ENCODE results near the gene SPAG9.
"Not testable (repeated sequence)": the region's sequence is repeated elsewhere in the genome, so short reads cannot be mapped to it uniquely, and the experiment has no call there.

The SPAG9 gene

DNA sequence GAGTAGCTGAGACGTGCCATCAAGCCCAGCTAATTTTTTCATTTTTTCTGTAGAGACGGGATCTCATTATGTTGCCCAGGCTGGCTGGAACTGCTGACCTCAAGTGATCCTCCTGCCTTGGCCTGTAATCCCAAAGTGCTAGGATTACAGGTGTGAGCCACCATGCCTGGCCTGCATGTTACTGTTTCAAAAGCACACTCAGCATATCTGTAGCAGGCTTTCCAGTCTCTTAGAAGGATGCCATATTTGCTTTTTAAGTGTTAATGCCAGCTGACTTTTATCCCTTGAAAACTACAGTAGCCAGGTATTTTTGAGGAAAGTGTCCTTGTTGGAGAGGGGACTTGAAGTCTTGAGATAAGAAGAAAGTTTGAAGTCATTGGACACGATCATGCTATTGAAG lies 15.3 kb upstream of the SPAG9 start:
- no peak for DNase-seq

DNA sequence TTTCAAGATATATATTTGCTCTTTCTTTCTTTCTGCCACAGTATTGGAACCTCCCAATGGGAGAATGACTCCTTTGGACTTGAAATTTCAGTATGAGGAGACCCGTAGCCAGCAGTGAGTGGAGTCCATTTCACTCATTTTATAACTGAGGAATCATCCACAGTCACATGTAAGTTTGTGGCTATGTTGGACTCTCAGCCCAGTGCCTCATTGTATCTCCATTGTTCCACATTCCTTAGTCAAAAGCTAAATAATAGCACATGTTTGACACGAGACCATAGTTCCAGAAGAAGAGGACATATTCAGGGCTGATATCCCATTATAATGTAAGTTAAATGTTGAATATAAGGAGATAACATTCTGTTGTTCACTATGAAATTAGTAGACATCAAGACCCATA lies 12.7 kb upstream of the SPAG9 start:
- DNase-seq: no peak

DNA sequence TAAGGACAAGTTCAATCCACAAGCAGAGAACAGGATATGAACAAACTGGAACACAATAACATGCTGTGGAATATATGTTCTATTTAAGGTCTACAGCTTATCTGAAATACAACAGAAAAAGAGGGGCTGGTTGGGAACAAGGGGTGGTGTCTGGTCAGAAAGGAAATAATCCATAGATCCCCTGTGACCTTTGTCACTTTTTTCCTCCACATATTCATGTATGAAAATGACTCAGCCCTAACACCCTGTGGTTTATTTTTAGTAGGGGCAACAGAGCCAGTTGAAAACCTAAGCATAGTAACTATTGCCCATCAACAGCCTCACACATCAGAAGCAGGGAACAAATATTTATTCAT lies 12.3 kb upstream of the SPAG9 start:
- no peak for DNase-seq

DNA sequence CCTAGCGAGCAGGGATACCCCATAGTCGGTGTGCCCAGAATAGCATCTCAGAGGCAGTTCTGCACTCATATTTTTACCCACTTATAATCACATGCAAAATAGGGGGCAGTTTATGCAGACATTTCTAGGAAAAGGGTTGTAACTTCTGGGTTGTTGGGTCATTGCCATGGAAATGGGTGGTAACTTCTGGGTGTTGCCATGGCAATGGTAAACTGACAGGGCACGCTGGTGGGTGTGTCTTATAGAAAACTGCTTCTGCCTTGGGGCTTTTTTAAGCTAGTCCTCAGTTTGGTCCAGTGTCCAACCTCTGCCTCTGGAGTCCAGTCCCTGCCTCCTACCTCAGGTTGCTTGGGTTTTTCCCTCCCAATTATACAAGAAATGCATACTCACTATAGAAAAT lies 7.4 kb upstream of the SPAG9 start:
- peak; percentile 81 for DNase-seq

DNA sequence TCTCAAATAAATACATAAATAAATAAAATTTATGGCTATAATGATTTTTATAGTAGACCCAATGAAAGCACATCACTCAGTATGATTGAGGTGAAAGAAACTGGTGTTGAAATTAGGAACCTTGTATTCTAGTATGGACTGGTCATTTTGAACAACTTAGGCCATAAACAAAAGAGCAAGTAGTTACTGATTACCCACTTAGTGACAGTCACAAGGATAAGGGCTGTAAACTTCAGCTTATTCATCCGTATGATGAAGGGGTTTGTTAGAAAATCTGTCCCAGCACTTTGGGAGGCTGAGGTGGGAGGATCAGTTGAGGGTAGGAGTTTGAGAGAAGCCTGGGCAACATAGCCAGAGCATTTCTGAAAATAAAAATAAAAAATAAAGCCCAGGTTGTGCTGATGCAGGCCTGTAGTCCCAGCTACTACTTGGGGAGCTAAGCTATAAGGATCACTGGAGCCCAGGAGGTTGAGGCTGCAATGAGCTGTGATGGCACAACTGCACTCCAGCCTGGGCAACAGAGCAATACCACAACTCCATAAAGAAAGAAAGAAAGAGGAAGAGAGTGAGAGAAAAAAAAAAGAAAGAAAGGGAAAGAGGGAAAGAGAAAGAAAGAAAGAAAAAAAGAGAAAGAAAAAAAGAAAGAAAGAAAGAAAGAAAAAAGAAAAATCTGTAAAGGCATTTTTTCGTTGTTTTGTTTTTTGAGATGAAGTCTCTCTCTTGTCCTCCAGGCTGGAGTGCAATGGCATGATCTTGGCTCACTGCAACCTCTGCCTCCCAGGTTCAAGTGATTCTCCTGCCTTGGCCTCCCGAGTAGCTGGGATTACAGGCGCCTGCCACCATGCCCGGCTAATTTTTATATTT lies 4.2 kb upstream of the SPAG9 start:
- DNase-seq: no peak

DNA sequence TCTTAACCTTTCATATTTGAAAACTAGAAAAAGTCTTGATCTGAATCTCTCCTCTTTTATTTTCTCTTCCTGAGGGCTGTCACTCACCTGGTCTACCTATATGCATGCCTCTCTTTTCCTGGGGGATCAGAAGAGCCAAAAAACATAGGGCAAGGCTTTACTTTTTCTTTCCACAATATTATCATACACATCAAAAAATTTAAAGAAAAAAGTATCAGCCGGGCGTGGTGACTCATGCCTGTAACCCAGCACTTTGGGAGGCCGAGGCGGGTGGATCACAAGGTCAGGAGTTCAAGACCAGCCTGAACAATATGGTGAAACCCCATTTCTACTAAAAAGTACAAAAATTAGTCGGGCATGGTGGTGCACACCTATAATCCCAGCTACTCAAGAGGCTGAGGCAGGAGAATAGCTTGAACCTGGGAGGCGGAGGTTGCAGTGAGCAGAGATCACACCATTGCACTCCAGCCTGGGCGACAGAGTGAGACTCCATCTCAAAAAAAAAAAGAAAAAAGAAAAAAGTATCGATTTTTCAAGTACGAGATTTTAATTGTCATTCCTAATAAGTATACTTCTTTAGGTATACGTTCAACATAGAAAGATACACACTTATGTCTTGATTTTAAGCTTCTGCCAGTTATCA lies 1.9 kb upstream of the SPAG9 start:
- DNase-seq: not testable (repeated sequence)

DNA sequence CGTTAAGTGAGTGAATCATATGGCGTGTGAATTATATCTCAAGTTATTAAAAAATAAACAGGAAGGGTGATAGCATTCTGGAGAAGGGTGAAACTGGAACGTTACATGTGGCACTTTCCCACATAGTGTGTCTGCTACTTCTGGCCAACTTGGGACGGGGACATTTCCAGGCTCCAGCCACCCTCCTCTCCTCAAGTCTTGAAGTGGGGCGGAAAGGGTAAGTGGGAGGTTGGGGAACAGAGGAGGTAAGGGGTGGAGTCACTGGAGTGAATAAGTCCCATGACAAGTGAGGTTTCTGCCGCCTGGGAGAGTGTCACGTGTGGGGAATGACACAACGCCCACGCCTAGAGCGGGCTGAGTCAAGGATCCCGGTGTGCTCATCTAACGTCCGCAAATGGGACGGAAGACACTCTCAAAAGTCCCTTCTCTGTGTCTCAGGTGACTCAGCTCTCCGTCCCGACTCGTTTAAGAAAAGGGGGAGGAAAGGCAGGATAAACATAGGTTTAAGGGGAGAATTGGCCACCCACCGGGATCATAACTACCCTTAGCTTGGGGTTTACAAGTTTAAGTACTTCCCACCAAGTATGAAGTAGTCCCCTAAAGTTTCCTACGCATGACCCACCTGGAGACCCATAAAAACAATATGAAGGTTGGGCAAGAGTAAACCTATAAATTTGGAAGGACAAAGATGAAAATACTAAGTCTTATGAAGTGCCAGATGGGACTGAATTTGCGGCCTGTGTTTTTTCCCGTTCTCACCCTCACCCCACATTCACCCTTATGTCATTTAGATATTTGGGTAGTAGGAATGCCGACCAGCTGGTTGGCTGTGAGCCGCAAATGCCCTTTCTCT lies 1.2 kb upstream of the SPAG9 start:
- peak; percentile 96 for DNase-seq

DNA sequence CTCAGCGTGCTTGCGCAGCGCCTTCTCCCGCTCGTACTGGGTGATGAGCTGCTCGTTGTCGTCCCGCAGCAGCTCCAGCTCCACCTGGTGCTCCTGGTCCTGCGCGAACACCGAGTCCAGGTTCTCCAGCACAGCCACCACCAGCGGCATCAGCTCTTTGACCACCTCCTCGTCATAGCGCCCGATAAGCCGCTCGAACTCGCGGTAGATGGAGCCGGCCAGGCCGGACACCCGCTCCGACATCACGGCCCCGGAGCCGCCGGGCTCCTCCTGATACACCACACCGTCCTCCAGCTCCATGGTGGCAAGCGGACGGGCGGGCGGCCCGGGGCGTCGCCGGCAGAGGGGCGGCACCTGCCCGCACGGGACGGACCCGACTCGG lies 320 bp downstream of the SPAG9 start:
- peak; percentile 57 for DNase-seq

DNA sequence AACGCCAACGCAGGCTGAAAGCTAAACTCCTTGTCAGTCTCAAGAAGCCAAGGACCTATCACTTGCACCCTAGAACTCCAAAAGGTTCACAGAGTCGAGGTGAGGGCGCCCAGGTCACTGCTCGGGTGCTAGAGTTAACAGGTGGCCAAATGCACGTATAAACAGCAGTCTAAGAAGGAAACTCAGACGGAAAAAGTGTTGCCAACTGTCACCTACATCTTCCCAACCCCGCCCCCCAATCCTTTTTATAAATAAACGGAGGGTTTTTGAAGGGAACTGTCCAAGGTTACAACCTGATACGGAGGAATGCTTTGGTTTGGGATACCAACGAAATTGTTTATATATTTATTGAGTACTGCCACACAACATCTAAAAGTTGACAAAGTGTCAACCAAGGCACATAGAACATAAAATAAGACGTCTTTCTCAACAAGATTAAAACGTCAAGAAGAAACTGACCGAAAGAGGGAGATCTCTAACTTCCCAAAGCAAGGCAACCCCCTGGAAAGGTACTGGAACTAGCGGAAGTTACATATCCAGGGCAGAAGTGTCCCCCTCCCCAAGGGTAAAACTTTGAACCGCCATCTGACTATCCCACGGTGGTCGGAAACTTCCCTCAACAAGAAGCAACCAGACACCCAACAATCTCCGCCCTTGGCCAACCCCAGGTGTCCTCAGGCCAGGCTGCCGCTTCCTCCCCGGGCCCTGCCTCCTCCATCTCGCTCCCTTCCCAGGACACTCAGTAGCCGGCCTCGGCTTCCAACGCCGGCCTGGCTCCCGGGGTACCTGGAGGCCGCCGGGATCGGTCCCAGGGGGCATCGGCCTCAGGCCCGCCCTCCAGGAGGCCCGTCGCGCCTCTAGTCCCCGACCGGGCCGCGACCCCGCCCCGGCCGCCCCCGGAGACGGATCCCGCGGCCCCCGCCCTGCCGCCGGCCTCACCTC lies 982 bp downstream of the SPAG9 start:
- DNase-seq: peak; percentile 73

DNA sequence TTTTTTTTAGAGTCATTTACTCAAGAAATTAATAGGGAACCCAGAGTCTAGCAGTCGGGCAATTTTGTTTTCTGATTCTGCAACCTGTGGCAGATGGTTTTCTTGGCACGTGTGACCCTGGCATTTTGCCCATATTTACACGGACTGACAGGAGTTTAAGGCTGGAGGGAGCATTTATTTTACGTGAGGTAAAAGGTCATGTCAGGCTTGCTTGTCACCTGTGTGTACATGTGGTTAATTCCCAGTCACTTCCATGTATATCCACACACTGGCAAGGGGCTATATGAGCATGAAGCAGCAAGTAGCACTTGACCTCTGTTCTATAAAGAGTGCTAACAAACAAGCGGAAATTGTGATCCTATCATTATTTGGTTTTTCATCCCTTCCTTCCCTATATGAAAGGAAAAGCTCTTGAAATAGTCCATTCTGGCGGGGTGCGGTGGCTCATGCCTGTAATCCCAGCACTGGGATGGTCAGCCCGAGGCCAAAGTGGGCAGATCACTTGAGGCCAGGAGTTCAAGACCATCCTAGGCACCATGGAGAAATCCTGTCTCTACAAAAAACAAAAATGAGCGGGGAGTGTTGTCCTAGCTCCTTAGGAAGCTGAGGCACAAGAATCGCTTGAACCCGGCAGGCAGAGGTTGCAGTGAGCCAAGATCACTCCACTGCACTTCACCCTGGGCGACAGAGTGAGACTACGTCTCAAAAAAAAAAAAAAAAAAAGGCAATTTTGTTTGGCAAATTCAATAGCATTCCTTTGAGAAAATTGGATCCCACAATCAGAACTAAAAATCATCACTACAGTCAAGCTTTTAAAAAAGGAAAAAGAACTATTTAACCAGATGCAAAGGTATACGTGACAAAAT lies 2.1 kb downstream of the SPAG9 start:
- DNase-seq: peak; percentile 65

DNA sequence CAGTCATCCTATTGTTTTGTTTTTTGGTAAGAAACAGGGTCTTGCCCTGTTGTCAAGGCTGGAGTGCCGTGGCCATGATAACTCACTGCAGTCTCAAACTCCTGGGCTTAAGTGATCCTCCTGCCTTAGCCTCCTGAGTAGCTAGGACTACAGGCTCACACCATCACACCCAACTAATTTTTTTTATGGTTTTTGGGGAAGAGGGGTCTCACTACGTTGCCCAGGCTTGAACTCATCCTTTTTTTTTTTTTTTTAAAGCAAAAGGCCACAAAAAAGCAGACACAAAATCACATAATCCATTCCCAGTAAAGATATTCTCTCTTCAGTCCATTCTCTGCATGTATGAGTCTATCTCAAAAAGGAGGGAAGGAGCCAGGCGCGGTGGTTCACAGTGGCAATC lies 5.5 kb downstream of the SPAG9 start:
- DNase-seq: no peak

DNA sequence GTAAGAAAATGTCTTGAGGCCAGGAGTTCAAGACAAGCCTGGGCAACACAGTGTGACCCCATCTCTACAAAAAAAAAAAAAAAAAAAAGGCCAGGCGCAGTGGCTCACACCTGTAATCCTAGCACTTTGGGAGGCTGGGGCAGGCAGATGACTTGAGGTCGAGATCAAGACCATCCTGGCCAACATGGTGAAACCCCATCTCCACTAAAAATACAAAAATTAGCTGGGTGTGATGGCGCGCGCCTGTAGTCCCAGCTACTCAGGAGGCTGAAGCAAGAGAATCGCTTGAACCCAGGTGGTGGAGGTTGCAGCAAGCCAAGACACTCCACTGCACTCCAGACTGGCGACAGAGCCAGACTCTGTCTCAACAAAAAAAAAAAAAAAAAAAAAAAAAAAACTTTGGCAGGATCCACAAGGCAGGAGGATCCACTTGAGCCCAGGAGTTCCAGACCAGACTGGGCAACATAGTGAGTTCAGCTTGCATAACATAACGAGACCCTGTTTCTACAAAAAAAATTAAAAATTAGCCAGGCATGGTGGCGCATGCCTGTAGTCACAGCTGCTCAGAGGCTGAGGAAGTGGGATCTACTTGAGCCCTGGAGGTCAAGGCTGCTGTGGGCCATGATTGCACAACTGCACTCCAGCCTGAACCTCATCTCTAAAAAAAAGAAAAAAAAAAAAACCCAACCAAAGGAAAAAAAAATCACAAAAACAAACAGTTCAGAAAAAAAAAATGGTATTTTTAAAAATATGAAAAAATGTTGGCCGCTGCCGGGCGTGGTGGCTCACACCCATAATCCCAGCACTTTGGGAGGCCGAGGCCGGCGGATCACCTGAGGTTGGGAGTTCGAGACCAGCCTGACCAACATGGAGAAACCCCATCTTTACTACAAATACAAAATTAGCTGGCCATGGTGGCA lies 8.1 kb downstream of the SPAG9 start:
- peak; percentile 79 for DNase-seq

DNA sequence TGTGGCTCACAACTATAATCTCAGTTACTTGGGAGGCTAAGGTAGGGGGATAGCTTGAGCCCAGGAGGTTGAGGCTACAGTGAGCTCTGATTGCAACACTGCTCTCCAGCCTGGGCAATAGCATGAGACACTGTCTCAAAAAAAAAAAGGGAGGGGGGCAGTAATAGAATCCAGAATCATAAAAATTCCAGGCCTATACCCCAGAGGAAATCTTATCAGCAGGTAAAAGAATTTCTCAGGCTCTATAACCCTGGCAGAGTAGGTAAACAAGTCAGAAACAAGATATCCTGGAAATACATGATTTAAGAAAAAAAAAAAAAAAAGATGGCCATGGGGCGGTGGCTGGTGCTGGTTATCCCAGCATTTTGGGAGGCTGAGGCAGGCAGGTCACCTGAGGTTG lies 12.9 kb downstream of the SPAG9 start:
- no peak for DNase-seq

DNA sequence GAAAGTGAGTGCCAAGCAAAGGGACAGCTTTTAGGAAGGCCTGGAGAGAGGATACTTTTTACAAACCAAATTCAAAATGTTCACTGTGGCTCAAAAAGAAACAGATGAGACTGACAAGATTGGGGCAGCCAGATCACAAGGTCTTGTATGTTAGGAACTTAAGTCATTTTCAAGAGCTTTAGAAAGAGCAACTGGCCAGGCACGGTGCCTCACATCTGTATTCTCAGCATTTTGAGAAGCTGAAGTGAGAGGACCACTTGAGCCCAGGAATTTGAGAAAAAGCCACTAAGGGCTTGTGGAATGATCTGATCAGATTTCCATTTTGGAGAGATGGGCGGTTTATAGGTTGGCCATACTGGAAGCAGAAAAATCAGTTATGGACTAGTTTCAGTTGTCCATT lies 17.2 kb downstream of the SPAG9 start:
- no peak for DNase-seq

DNA sequence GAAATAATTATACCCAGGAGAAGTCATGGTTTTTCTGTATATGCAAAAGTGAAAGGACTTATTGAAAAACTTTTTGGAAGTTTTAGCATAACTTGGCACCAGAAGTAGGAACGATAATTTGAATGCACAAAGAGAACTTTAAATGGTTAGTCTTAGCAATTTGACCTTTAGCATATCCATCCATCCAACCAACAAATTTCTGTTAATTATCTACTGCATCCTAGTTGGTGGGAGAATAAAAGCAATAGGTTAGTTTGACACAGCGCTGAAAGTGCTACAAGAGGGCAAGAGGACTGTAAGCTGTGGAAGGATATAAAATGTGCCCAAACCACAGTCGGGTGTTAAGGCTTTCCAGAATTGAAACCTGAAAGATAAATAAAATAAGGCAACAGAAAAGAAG lies 17.6 kb downstream of the SPAG9 start:
- DNase-seq: no peak

DNA sequence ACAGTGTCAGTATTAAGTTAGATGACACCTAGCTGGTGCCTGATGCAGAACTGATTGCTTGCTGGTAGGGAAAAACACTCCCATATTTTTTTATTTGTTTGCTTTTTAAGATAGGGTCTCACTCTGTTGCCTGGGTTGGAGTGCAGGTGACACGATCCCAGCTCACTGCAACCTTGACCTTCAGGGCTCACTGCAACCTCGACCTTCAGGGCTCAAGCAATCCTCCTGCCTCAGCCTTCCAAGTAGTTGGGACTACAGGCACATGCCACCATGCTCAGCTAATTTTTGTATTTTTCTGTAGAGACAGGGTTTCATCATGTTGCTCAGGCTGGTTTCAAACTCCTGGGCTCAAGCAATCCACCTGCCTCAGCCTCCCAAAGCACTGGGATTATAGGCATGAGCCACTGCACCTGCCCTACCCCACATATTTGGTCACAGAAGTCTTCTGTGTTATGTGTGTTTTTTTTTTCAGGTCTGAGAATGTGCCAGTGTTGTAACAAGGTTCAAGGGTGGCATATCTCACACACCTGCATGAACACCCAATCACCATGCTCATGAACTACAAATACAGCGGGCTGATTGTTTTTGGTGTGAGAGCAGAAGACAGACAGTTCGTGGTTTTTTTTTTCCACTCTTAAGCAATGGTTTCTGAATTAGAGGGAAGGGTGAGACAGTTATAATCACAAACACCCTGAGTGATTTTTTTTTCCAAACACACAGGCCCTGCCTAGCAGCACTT lies 22.8 kb downstream of the SPAG9 start:
- DNase-seq: peak; percentile 35

DNA sequence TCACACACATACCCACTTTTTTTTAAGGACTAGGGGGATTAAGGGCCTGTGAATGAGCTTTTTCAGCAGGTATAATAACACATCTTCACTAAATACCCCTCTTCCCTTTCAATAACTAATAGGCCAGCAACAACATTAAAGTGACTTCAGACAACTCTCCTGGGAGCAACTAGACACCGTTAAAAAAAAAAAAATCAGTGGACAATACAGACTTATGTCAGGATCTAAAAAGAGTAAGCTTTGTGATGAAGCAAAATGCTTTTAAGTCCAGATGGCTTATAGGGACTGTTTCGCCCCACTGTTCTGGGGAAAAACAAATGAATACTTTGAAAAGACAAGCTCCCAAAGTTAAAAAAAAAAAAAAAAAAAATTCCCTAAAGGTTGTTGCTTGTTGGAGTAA lies 29.0 kb downstream of the SPAG9 start:
- no peak for DNase-seq

DNA sequence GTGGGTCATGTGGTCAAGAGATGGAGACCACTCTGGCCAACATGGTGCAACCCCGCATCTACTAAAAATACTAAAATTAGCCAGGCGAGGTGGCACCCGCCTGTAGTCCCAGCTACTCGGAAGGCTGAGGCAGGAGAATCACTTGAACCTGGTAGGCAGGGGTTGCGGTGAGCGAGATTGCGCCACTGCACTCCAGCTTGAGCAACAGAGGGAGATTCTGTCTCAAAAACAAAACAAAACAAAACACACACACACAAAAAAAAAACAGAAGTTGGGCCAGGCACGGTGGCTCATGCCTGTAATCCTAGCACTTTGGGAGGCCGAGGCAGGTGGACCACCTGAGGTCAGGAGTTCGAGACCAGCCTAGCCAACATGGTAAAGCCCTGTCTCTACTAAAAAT lies 31.8 kb downstream of the SPAG9 start:
- peak; percentile 37 for DNase-seq

DNA sequence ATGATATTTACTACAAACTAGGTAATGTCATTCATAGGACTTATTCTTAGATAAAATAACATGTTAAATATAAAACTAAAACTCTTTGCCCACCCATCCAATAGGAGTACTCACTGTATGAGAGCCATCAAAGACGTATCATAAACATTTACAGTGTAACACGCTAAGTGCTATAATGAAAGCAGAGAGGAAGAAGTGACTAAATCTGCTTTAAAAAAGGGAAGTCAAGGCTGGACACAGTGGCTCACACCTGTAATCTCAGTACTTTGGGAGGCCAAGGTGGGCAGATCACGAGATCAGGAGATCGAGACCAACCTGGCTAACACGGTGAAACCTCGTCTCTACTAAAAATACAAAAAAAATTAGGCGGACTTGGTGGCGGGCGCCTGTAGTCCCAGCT lies 32.4 kb downstream of the SPAG9 start:
- no peak for DNase-seq

All from hematopoietic multipotent progenitor cell treated with erythropoietin and hydrocortisone succinate and interleukin-3 and kit ligand, for 4 days (in vitro differentiated cells).